ENCODE data around the gene MYO1G. TPM values are rescaled to one million over a fixed set of nuclear protein-coding genes. Genes with fewer than 3 reads are reported as not detected.

Gene MYO1G
- total and polyA plus RNA-seq, 3 experiments from 2014 or later, result 182 to 374 (median 363) TPM

GRCh38 chr7:44958645-44959344, 20.0 kb downstream of the MYO1G start:
- no peak for DNase-seq
- POLR2A ChIA-PET, result no interaction called here
- Histone ChIP-seq H3K36me3 (ENCODE audit: insufficient read depth, low read length) (no peaks in the 10 kb centered on the region), H3K4me3 (ENCODE audit: low read length) (no peak overlapping the region), H3K4me1 (ENCODE audit: insufficient read depth, low read length) (peaks cover 11% of the 10 kb centered on the region), H3K27ac (ENCODE audit: low read depth, low read length) (peak overlapping the region; percentile 64), H3K9me3 (ENCODE audit: low read length) (no peaks in the 10 kb centered on the region), H3K27me3 (ENCODE audit: insufficient read depth, low read length, poor library complexity, severe bottlenecking) (no peaks in the 10 kb centered on the region)
- CTCF ChIA-PET, result no interaction called here
- H3K9me3 Mint-ChIP-seq, result peaks cover 0 to 2% (median 0%) of the 10 kb centered on the region in 5 donors
- H3K4me3 Mint-ChIP-seq, result peak overlapping the region in 2 of 7 donors; percentile 6 to 24
- peaks cover 0 to 8% (median 0%) of the 10 kb centered on the region in 3 donors for H3K36me3 Mint-ChIP-seq
- peak overlapping the region; percentile 76 to 97 (median 84) for H3K27ac Mint-ChIP-seq
- peaks cover 0 to 2% of the 10 kb centered on the region in 2 donors for H3K27me3 Mint-ChIP-seq
- H3K4me1 Mint-ChIP-seq, result peaks cover 17 to 25% (median 20%) of the 10 kb centered on the region in 3 donors

GRCh38 chr7:44956157-44956766, 22.6 kb downstream of the MYO1G start:
- Histone ChIP-seq H3K9me3 (ENCODE audit: low read length) (no peaks in the 10 kb centered on the region), H3K27me3 (ENCODE audit: insufficient read depth, low read length, poor library complexity, severe bottlenecking) (no peaks in the 10 kb centered on the region), H3K4me3 (ENCODE audit: low read length) (no peak overlapping the region), H3K4me1 (ENCODE audit: insufficient read depth, low read length) (peaks cover 11% of the 10 kb centered on the region), H3K27ac (ENCODE audit: low read depth, low read length) (no peak overlapping the region), H3K36me3 (ENCODE audit: insufficient read depth, low read length) (no peaks in the 10 kb centered on the region)
- peak overlapping the region in 3 of 8 donors; percentile 26 to 47 (median 30) for H3K27ac Mint-ChIP-seq
- no peak overlapping the region for H3K4me3 Mint-ChIP-seq
- POLR2A ChIA-PET, result interaction anchor here (1.1 kb wide), 1 partner anchor 72 kb away, joined by 6 read pairs; no protein-coding TSS in a partner anchor
- peaks cover 17 to 25% (median 20%) of the 10 kb centered on the region in 3 donors for H3K4me1 Mint-ChIP-seq
- H3K36me3 Mint-ChIP-seq, result peaks cover 0 to 1% (median 0%) of the 10 kb centered on the region in 3 donors
- H3K27me3 Mint-ChIP-seq, result no peaks in the 10 kb centered on the region
- H3K9me3 Mint-ChIP-seq, result no peaks in the 10 kb centered on the region
- DNase-seq, result no peak
- CTCF ChIA-PET, result interaction anchor here (1.0 to 2.3 kb wide), 3 partner anchors 17 to 99 kb away, joined by 3 to 6 read pairs (median 4); no protein-coding TSS in a partner anchor

DNA sequence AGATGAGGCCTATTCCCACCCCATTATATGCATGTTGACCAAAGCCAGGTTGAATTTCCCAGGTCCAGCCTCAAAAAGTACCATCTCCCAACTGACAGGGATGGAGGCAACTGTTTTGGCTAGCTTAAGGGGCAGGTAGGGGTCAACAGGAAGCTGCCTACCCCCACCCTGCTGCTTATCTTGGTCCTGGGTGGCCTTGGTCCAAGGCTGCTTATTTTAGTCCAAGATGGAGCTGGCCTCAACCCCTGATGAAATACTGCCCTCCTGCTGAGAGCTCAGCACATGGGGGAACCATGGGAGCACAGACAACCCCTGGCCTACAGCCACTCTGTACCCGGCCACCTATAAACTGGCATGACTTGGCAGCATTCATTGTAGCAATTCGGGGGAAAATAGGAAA, 23.1 kb downstream of the MYO1G start:
- CTCF ChIA-PET, result interaction anchor here (0.9 to 2.3 kb wide), 4 partner anchors 18 to 98 kb away, joined by 3 to 6 read pairs (median 4); no protein-coding TSS in a partner anchor
- peaks cover 11% of the 10 kb centered on the region for H3K4me1 ChIP-seq (ENCODE audit: insufficient read depth, low read length)
- Mint-ChIP-seq H3K4me3 (no peak overlapping the region), H3K27ac (peak overlapping the region in 3 of 8 donors; percentile 10 to 47 (median 30)), H3K4me1 (peaks cover 17 to 25% (median 20%) of the 10 kb centered on the region in 3 donors), H3K27me3 (no peaks in the 10 kb centered on the region), H3K36me3 (peaks cover 0 to 1% (median 0%) of the 10 kb centered on the region in 3 donors), H3K9me3 (no peaks in the 10 kb centered on the region)
- no peaks in the 10 kb centered on the region for H3K27me3 ChIP-seq (ENCODE audit: insufficient read depth, low read length, poor library complexity, severe bottlenecking)
- no peaks in the 10 kb centered on the region for H3K36me3 ChIP-seq (ENCODE audit: insufficient read depth, low read length)
- no peak overlapping the region for H3K27ac ChIP-seq (ENCODE audit: low read depth, low read length)
- H3K9me3 ChIP-seq (ENCODE audit: low read length), result no peaks in the 10 kb centered on the region
- no peak for DNase-seq
- POLR2A ChIA-PET, result interaction anchor here (0.5 kb wide), 1 partner anchor 183 kb away, joined by 3 read pairs; no protein-coding TSS in a partner anchor
- no peak overlapping the region for H3K4me3 ChIP-seq (ENCODE audit: low read length)

DNA sequence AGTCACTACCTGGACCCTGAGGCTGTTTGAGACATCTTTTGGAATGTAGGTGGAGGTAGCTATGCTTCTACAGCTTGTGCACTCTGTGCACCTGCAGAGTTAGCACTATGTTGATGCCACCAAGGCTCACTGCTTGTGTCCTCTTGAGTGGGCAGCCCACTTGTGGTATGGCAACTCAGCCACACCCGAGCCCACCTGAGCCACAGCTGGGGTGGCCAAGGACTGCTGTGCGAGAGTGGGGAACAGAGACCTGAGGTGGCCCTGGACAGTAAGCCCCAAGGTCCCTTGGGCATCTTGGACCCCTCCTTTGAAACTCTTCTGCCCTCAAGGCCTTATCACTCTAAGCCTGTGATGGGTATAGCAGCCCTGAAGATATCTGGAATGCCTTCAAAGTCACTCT, 25.7 kb downstream of the MYO1G start:
- Histone ChIP-seq H3K4me3 (ENCODE audit: low read length) (no peak overlapping the region), H3K4me1 (ENCODE audit: insufficient read depth, low read length) (no peaks in the 10 kb centered on the region), H3K36me3 (ENCODE audit: insufficient read depth, low read length) (no peaks in the 10 kb centered on the region), H3K27me3 (ENCODE audit: insufficient read depth, low read length, poor library complexity, severe bottlenecking) (no peaks in the 10 kb centered on the region), H3K27ac (ENCODE audit: low read depth, low read length) (no peak overlapping the region), H3K9me3 (ENCODE audit: low read length) (no peaks in the 10 kb centered on the region)
- H3K27me3 Mint-ChIP-seq, result peaks cover 3 to 4% of the 10 kb centered on the region in 2 donors
- H3K4me1 Mint-ChIP-seq, result peaks cover 0 to 3% (median 2%) of the 10 kb centered on the region in 3 donors
- no peak overlapping the region for H3K4me3 Mint-ChIP-seq
- H3K36me3 Mint-ChIP-seq, result no peaks in the 10 kb centered on the region
- no peak for DNase-seq
- H3K9me3 Mint-ChIP-seq, result no peaks in the 10 kb centered on the region
- H3K27ac Mint-ChIP-seq, result peak overlapping the region in 1 of 8 donors; percentile 43
- POLR2A ChIA-PET, result no interaction called here
- CTCF ChIA-PET, result no interaction called here

DNA sequence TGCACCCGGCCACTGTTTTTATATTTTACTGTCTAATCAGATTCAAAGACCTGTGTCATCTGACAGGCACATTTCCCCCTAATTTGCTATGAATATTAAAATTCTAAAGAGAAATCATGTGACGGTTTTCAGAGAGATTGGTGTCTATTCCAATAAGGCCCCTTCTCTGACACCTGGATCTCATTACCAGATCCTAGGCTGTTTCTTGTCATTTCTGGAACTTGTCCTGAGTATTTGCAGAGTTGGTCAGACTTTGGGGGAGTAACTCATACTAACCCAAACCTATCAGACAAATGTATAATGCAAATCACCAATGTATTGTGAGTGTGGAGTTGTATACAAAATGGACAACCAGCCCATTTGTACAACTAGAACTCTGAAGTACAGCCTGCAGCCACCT, 29.5 kb downstream of the MYO1G start:
- Mint-ChIP-seq H3K36me3 (no peaks in the 10 kb centered on the region), H3K4me3 (no peak overlapping the region), H3K4me1 (no peaks in the 10 kb centered on the region), H3K27me3 (peaks cover 9 to 20% of the 10 kb centered on the region in 2 donors), H3K9me3 (no peaks in the 10 kb centered on the region), H3K27ac (no peak overlapping the region)
- no peak overlapping the region for H3K4me3 ChIP-seq (ENCODE audit: low read length)
- no peaks in the 10 kb centered on the region for H3K4me1 ChIP-seq (ENCODE audit: insufficient read depth, low read length)
- DNase-seq, result no peak
- POLR2A ChIA-PET, result no interaction called here
- H3K27ac ChIP-seq (ENCODE audit: low read depth, low read length), result no peak overlapping the region
- CTCF ChIA-PET, result no interaction called here
- H3K9me3 ChIP-seq (ENCODE audit: low read length), result no peaks in the 10 kb centered on the region
- no peaks in the 10 kb centered on the region for H3K36me3 ChIP-seq (ENCODE audit: insufficient read depth, low read length)
- no peaks in the 10 kb centered on the region for H3K27me3 ChIP-seq (ENCODE audit: insufficient read depth, low read length, poor library complexity, severe bottlenecking)

DNA sequence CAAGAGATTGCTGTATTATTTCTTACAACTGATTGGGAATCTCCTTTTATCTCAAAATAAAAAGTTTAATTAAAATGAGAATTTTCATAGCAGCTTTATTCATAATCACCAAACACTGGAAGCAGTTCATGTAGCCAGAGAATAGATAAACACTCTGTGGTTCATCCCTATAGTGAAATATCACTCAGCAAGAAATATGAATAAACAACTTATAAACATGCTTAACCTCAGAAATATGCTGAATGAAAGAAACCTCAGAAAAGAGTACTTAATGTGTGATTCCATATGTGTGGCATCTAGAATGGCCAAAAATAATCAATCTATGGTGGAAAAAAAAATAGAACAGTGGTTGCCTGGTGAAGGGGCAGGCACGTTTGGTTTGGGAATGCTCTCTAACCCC, 33.3 kb downstream of the MYO1G start:
- no peak overlapping the region for H3K27ac ChIP-seq (ENCODE audit: low read depth, low read length)
- POLR2A ChIA-PET, result no interaction called here
- Mint-ChIP-seq H3K9me3 (no peaks in the 10 kb centered on the region), H3K27ac (no peak overlapping the region), H3K27me3 (peaks cover 12 to 19% of the 10 kb centered on the region in 2 donors), H3K4me1 (no peaks in the 10 kb centered on the region), H3K36me3 (no peaks in the 10 kb centered on the region), H3K4me3 (no peak overlapping the region)
- no peaks in the 10 kb centered on the region for H3K9me3 ChIP-seq (ENCODE audit: low read length)
- H3K27me3 ChIP-seq (ENCODE audit: insufficient read depth, low read length, poor library complexity, severe bottlenecking), result no peaks in the 10 kb centered on the region
- CTCF ChIA-PET, result no interaction called here
- DNase-seq, result no peak
- H3K4me1 ChIP-seq (ENCODE audit: insufficient read depth, low read length), result no peaks in the 10 kb centered on the region
- no peaks in the 10 kb centered on the region for H3K36me3 ChIP-seq (ENCODE audit: insufficient read depth, low read length)
- no peak overlapping the region for H3K4me3 ChIP-seq (ENCODE audit: low read length)

- Mint-ChIP-seq H3K36me3 (no peaks in the 10 kb centered on the region), H3K27ac (no peak overlapping the region), H3K9me3 (no peaks in the 10 kb centered on the region), H3K27me3 (peaks cover 12 to 16% of the 10 kb centered on the region in 2 donors), H3K4me3 (no peak overlapping the region), H3K4me1 (no peaks in the 10 kb centered on the region)
- DNase-seq, result no peak
- no peak overlapping the region for H3K4me3 ChIP-seq (ENCODE audit: low read length)
- POLR2A ChIA-PET, result no interaction called here
- CTCF ChIA-PET, result no interaction called here
- no peaks in the 10 kb centered on the region for H3K9me3 ChIP-seq (ENCODE audit: low read length)
- H3K27ac ChIP-seq (ENCODE audit: low read depth, low read length), result no peak overlapping the region
- H3K27me3 ChIP-seq (ENCODE audit: insufficient read depth, low read length, poor library complexity, severe bottlenecking), result no peaks in the 10 kb centered on the region
- no peaks in the 10 kb centered on the region for H3K4me1 ChIP-seq (ENCODE audit: insufficient read depth, low read length)
- H3K36me3 ChIP-seq (ENCODE audit: insufficient read depth, low read length), result no peaks in the 10 kb centered on the region
Observed at GRCh38 chr7:44944821-44945220, 34.0 kb downstream of the MYO1G start.

- Histone ChIP-seq H3K4me3 (ENCODE audit: low read length) (no peak overlapping the region), H3K4me1 (ENCODE audit: insufficient read depth, low read length) (no peaks in the 10 kb centered on the region), H3K27ac (ENCODE audit: low read depth, low read length) (no peak overlapping the region), H3K9me3 (ENCODE audit: low read length) (no peaks in the 10 kb centered on the region), H3K27me3 (ENCODE audit: insufficient read depth, low read length, poor library complexity, severe bottlenecking) (no peaks in the 10 kb centered on the region), H3K36me3 (ENCODE audit: insufficient read depth, low read length) (no peaks in the 10 kb centered on the region)
- Mint-ChIP-seq H3K9me3 (no peaks in the 10 kb centered on the region), H3K36me3 (no peaks in the 10 kb centered on the region), H3K4me1 (no peaks in the 10 kb centered on the region), H3K27ac (no peak overlapping the region), H3K27me3 (peaks cover 11 to 18% of the 10 kb centered on the region in 2 donors), H3K4me3 (no peak overlapping the region)
- CTCF ChIA-PET, result no interaction called here
- POLR2A ChIA-PET, result no interaction called here
- DNase-seq, result no peak
Observed at GRCh38 chr7:44943631-44944030, 35.2 kb downstream of the MYO1G start.
